GM10266 (cell line): ENCODE measurements around the gene BCL6.
"Not testable (repeated sequence)": the region's sequence is repeated elsewhere in the genome, so short reads cannot be mapped to it uniquely, and the experiment has no call there.

Source experiments
- DNase-seq: peaks from one replicate; pipeline ENCODE4 v3.0.0; 2012; ENCODE audit errors: extremely low spot score
- TF ChIP-seq, protein P1 (sequence below): IDR thresholded peaks from 2 replicates; pipeline ENCODE4 v1.5.1; 2012; ENCODE audit warnings: mild to moderate bottlenecking, low read depth; ENCODE audit not compliant: control insufficient read depth, insufficient read depth; ENCODE audit errors: missing control alignments

BCL6 gene

DNA sequence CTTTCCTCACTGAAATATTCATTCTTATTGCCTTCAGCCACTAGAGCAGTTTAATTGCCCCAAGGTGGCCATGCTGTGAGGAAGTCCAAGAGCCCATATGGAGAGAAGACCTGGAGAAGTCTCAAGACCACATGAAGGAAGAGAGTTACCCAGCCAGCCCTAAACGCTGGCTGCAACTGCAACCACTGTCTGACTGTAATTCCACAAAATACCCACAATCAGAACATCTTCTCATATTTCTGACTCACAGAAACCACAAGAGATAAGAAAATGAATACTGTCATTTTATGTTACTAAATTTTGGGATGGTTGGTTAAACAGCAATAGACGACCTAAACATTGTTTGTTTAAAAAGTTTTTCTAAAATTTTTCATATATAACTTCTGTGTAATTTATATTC is 60.4 kb downstream of the BCL6 start:
- TF ChIP-seq, protein P1, sequence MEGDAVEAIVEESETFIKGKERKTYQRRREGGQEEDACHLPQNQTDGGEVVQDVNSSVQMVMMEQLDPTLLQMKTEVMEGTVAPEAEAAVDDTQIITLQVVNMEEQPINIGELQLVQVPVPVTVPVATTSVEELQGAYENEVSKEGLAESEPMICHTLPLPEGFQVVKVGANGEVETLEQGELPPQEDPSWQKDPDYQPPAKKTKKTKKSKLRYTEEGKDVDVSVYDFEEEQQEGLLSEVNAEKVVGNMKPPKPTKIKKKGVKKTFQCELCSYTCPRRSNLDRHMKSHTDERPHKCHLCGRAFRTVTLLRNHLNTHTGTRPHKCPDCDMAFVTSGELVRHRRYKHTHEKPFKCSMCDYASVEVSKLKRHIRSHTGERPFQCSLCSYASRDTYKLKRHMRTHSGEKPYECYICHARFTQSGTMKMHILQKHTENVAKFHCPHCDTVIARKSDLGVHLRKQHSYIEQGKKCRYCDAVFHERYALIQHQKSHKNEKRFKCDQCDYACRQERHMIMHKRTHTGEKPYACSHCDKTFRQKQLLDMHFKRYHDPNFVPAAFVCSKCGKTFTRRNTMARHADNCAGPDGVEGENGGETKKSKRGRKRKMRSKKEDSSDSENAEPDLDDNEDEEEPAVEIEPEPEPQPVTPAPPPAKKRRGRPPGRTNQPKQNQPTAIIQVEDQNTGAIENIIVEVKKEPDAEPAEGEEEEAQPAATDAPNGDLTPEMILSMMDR: no peak
- DNase-seq: no peak

DNA sequence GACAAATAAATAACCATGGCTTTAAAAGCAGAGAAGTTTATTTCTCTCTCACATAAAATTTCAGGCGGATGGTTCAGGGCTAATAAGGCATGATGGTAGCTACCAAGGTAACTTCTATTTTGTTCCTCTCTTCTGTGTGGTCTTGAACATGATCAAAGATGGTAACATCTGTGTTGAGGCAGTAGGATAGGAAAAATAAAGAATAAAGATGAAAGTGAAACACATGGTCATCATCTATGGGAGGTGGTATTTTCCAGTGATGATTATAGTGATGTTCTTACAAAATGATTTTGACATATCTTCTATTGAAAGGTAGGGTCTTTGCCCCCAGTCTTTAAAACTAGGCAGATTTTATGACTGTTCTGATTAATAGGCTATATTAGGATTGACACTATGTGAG is 60.8 kb downstream of the BCL6 start:
- TF ChIP-seq, protein P1: no peak
- no peak for DNase-seq

DNA sequence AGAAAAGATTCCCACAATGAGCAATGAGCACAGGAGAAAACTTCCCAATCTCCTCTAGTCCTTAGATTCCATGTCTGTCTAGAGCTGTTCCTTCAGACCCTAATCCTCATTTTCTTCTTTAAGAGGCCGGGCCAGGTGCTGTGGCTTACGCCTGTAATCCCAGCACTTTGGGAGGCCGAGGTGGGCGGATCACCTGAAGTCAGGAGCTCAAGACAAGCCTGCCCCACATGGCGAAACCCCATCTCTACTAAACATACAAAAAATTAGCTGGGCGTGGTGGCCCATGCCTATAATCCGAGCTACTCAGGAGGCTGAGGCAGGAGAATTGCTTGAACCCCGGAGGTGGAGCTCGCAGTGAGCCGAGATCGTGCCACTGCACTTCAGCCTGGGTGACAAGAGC is 63.5 kb downstream of the BCL6 start:
- not testable (repeated sequence) for DNase-seq

DNA sequence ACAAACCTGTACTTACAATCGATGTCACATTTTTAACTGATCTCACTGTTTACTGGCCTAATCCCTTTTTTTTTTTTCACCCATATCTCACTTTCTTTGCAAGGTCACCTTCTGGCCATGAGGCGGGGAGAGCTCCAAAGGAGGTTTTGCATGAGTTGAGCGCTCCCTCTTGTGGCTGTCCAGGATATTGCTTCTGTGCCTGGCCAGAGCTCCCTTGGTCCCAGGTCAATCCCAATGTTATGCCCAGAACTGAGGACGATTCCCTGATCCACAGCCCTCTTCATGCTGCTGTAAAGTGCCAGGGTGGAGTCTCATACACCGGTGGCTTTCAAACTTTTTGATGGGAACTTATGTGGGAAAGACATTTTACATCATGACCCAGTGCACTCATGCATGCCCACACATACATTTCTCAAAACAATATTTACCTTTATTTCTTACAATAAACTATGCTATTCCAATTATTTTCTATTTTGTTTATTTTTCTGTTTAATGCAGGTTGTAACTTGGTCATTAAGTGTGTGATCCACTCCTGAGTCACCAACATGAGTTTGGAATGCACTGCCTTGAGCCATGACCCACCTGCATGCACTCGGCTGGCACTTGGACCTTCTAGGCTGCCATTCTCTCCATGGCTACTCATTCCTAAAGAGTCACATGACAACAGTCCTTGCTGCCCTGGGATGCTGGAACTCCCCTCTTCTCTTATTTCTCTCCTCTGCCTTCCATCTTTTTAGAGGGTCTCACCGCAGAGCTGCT is 65.5 kb downstream of the BCL6 start:
- peak; percentile 84 for DNase-seq
- TF ChIP-seq, protein P1: peak; percentile 99

DNA sequence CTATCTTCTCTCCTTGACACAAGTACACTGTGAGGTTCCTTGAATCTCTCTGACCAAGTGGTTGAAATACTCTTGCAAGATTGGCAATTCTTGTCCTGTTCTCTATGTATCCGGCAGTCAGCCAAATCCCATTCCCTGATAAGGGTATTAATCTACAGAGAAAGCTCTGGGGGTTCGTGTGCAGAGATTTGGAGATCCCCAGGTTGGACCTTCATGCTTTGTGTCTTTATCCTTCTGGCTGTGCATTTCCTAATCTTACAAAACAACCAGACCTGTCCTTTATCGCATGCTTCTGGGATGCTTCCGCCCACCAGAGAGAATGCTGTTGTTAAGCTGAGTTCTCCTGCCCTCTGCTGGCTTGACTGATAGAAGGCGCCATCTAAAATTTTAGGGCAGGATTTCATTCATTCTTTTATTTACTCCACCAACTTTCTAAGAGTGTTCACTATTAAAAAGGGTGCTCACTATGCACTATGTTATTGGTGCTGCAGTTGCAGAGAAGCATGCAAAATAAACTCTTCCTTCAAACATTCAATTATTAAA is 66.5 kb downstream of the BCL6 start:
- DNase-seq: peak; percentile 62

DNA sequence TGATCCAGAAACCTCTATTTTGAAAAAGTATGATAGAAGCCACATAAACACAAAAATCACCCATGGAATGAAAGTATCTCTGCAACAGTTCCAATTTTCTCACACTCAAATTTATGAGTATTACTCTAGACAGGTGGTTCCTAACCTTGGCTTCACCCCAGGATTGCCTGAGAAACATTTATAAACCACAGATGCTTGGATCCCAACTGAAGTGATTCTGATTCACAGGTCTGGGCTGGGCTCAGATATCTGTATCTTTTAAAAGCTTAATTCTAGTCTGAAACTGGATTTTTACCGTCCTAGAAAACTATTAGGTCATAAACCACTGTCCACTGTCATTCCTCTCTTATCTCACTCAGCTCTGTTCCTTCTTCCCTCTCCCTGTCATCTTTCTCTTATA is 67.7 kb downstream of the BCL6 start:
- no peak for DNase-seq

More for the DNA sequence above, 66.5 kb downstream of the BCL6 start:
- TF ChIP-seq, protein P1: peak; percentile 79

DNA sequence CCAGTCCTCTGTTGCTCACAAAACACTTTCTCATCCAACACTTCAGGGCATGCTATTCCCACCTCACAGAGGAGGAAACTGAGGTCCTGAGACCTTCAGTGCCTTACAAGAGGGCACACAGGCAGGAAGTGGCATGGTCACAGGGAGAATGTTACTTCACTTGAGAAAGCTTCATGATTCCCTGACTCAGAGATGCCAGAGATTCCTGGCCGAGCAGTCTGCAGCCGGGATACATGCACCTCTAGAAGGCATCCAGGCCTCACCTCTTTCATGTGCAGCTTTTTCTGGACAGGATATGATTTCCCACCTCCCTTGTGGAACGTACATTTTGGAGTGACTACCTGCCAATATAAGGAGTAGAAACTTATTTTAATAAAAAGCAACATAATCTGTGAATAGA is 72.3 kb downstream of the BCL6 start:
- no peak for DNase-seq
- TF ChIP-seq, protein P1: no peak

More for the DNA sequence above, 67.7 kb downstream of the BCL6 start:
- TF ChIP-seq, protein P1: no peak
